HepG2 (cell line): Measurements from ENCODE around the gene PARP15. TPM values are rescaled to one million over a fixed set of nuclear protein-coding genes. Genes with fewer than 3 reads are reported as not detected.

ENCODE experiments used
- IKZF1 ChIP-seq: fragments of 450-650 bp; IDR thresholded peaks from 2 replicates; pipeline ENCODE4 v1.7.1; 2016
- ZNF274 ChIP-seq: sonication (generic); formaldehyde crosslinking; IDR thresholded peaks from 2 replicates; pipeline ENCODE4 v1.5.1; 2020; ENCODE audit warnings: mild to moderate bottlenecking, missing genetic modification reagents
- ZNF713 ChIP-seq: sonication (generic); formaldehyde crosslinking; IDR thresholded peaks from 2 replicates; pipeline ENCODE4 v1.4.0; 2020; ENCODE audit warnings: mild to moderate bottlenecking, missing genetic modification reagents
- polyA plus RNA-seq, 8 experiments: library from polyadenylated mRNA; depleted of rRNA in 3 of 8; stranded (reverse) in 7 of 8; unstranded in 1 of 8; fragments of >200 nt; fragmentation: Illumina TruSeq in 4 of 8; extraction: Trizol in 4 of 8; gene quantifications; 2 replicates each; pipeline versions ENCODE4 v1.2.1 to v1.2.3, GENCODE V29; 2011 to 2016; ENCODE audit warnings: low read depth in 4 of 8, missing spikeins in 1 of 8, mixed read lengths in 1 of 8; ENCODE audit not compliant: insufficient read depth in 1 of 8
- total RNA-seq, 5 experiments: library from RNA; depleted of rRNA; stranded (reverse); fragments of >200 nt; fragmentation: Illumina TruSeq; extraction: Trizol; gene quantifications; 2 replicates each; pipeline ENCODE4 v1.2.3, GENCODE V29; 2016; ENCODE audit warnings: low read depth in 1 of 5
- TF ChIP-seq, protein P1 (sequence below): sonication (generic); formaldehyde crosslinking; IDR thresholded peaks from 2 replicates; pipeline ENCODE4 v1.5.1; 2020; ENCODE audit warnings: mild to moderate bottlenecking, missing genetic modification reagents
- TF ChIP-seq, protein P2 (sequence below): sonication (generic); formaldehyde crosslinking; IDR thresholded peaks from 2 replicates; pipeline ENCODE4 v1.5.0; 2020; ENCODE audit warnings: missing genetic modification reagents
- TF ChIP-seq, protein P3 (sequence below): sonication (generic); formaldehyde crosslinking; IDR thresholded peaks from 2 replicates; pipeline ENCODE4 v1.4.0; 2020; ENCODE audit warnings: mild to moderate bottlenecking, low read depth, missing genetic modification reagents
- TF ChIP-seq, protein P4 (sequence below): IDR thresholded peaks from 2 replicates; pipeline ENCODE4 v1.6.1; 2018; ENCODE audit warnings: missing genetic modification reagents

Gene PARP15
- total and polyA plus RNA-seq, 2 of the 13 experiments (the other 11 are each of a cell fraction or from before 2014, with no cell fraction given): 0.02 TPM; not detected in 1

DNA sequence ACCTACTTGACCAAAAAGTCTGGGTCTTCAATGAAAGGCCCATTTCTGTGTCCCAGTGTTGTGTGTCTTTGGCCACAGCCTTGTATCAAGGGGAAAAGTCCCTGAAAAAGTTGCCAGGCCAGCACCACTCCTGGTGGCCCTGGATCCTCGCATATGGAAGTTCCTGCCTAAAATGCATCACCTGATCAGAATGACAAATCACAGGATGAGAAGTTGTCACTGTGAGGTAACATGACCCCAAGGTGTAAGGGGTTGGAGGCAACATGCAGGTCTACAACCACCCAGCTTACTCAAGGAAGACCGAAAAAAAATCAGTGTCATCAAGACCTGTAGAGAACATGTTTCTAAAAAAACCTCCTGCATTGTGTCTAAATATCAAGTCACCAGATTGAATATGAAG, 25.6 kb downstream of the PARP15 start (continued):
- TF ChIP-seq, protein P1, sequence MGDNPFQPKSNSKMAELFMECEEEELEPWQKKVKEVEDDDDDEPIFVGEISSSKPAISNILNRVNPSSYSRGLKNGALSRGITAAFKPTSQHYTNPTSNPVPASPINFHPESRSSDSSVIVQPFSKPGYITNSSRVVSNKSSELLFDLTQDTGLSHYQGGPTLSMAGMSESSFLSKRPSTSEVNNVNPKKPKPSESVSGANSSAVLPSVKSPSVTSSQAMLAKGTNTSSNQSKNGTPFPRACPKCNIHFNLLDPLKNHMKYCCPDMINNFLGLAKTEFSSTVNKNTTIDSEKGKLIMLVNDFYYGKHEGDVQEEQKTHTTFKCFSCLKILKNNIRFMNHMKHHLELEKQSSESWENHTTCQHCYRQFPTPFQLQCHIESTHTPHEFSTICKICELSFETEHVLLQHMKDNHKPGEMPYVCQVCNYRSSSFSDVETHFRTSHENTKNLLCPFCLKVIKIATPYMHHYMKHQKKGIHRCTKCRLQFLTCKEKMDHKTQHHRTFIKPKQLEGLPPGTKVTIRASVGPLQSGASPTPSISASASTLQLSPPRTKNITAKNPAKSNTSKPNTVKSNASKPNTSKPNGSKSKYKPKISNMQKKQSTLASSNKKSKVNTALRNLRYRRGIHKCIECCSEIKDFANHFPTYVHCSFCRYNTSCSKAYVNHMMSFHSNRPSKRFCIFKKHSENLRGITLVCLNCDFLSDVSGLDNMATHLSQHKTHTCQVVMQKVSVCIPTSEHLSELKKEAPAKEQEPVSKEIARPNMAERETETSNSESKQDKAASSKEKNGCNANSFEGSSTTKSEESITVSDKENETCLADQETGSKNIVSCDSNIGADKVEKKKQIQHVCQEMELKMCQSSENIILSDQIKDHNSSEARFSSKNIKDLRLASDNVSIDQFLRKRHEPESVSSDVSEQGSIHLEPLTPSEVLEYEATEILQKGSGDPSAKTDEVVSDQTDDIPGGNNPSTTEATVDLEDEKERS (CRISPR knock-in tag): no peak
- TF ChIP-seq ZNF713 (no peak), IKZF1 (no peak), ZNF274 (CRISPR knock-in tag) (no peak)
- TF ChIP-seq, protein P2, sequence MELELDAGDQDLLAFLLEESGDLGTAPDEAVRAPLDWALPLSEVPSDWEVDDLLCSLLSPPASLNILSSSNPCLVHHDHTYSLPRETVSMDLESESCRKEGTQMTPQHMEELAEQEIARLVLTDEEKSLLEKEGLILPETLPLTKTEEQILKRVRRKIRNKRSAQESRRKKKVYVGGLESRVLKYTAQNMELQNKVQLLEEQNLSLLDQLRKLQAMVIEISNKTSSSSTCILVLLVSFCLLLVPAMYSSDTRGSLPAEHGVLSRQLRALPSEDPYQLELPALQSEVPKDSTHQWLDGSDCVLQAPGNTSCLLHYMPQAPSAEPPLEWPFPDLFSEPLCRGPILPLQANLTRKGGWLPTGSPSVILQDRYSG: no peak
- TF ChIP-seq, protein P3, sequence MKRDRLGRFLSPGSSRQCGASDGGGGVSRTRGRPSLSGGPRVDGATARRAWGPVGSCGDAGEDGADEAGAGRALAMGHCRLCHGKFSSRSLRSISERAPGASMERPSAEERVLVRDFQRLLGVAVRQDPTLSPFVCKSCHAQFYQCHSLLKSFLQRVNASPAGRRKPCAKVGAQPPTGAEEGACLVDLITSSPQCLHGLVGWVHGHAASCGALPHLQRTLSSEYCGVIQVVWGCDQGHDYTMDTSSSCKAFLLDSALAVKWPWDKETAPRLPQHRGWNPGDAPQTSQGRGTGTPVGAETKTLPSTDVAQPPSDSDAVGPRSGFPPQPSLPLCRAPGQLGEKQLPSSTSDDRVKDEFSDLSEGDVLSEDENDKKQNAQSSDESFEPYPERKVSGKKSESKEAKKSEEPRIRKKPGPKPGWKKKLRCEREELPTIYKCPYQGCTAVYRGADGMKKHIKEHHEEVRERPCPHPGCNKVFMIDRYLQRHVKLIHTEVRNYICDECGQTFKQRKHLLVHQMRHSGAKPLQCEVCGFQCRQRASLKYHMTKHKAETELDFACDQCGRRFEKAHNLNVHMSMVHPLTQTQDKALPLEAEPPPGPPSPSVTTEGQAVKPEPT (CRISPR knock-in tag): no peak
- TF ChIP-seq, protein P4, sequence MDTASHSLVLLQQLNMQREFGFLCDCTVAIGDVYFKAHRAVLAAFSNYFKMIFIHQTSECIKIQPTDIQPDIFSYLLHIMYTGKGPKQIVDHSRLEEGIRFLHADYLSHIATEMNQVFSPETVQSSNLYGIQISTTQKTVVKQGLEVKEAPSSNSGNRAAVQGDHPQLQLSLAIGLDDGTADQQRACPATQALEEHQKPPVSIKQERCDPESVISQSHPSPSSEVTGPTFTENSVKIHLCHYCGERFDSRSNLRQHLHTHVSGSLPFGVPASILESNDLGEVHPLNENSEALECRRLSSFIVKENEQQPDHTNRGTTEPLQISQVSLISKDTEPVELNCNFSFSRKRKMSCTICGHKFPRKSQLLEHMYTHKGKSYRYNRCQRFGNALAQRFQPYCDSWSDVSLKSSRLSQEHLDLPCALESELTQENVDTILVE (CRISPR knock-in tag): no peak
